Gastroesophageal sphincter (tissue), 3 donors: Measurements from ENCODE around the gene STXBP6.
"Not testable (repeated sequence)": the region's sequence is repeated elsewhere in the genome, so short reads cannot be mapped to it uniquely, and the experiment has no call there.

ENCODE experiments used
- CTCF ChIP-seq, 4 experiments: fragments of 200-600 bp in 2 of 4; fragments of 450-650 bp in 2 of 4; sonication (generic) in 1 of 4; IDR thresholded peaks; one replicate each; pipeline ENCODE4 v1.5.1; 2017 to 2019; ENCODE audit warnings: antibody characterized with exemption in 4 of 4, mild to moderate bottlenecking in 2 of 4, moderate library complexity in 2 of 4
- EP300 ChIP-seq: sonication (generic); formaldehyde crosslinking; IDR thresholded peaks from one replicate; pipeline ENCODE4 v1.6.1; 2017; ENCODE audit warnings: antibody characterized with exemption, mild to moderate bottlenecking
- POLR2A ChIP-seq, 2 donors: fragments of 450-650 bp; IDR thresholded peaks; one replicate each; pipeline ENCODE4 v1.6.1; 2017; ENCODE audit warnings: antibody characterized with exemption in 2 of 2, mild to moderate bottlenecking in 2 of 2, moderate library complexity in 1 of 2
- POLR2AphosphoS5 ChIP-seq: sonication (generic); formaldehyde crosslinking; IDR thresholded peaks from one replicate; pipeline ENCODE4 v1.6.1; 2017; ENCODE audit warnings: antibody characterized with exemption

DNA sequence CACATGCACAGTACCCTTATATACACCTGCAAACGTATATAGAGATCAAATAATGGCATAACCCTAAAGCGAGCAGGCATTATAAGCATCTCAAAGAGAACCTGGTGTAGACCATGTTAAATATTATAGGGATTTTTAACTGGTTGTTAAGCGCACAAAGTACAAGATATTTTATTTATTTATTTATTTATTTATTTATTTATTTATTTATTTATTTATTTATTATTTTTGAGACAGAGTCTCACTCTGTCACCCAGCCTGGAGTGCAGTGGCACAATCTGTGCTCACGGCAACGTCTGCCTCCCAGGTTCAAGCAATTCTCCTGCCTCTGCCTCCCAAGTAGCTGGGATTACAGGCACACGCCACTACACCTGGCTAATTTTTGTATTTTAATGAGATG lies 87.8 kb downstream of the STXBP6 start:
- TF ChIP-seq CTCF (IDR thresholded peaks at IDR 0.05); POLR2AphosphoS5; POLR2A (IDR thresholded peaks at IDR 0.05); EP300: not testable (repeated sequence)
